HG03196 (cell line): ENCODE data around the gene FCRLA.
"Not testable (repeated sequence)": the region's sequence is repeated elsewhere in the genome, so short reads cannot be mapped to it uniquely, and the experiment has no call there.

Experiments
- ATAC-seq: cut with Tn5 transposase; IDR thresholded peaks from one replicate; pipeline ENCODE4 v1.9.1; 2021; ENCODE audit not compliant: unreplicated experiment

FCRLA gene

GRCh38 chr1:161706482-161707347 is at the start of gene FCRLA:
TSS of gene FCRLA (plus strand) at chr1:161707229. CDS start at chr1:161707265, 36 bp downstream.
- peak; percentile 67 for ATAC-seq

DNA sequence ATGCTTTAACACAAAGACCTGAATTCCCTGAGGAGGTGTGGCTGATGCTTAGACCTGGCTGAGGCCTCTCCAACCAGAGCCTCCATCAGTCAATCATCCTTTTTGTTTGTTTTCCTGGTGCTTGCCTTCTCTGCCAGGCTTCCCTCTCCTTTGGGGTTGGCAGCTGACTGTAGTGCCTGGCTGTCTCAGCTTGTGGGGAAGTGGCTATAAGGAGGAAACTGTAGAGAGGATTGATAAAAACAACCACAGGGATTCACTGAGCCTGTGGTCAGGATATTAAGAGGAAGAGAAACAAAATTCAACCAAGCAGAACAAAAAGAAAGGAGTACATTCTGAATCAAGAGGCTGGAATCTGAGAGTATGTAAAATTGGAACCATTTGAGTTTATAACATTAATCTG is 48.5 kb upstream of the FCRLA start:
- not testable (repeated sequence) for ATAC-seq

DNA sequence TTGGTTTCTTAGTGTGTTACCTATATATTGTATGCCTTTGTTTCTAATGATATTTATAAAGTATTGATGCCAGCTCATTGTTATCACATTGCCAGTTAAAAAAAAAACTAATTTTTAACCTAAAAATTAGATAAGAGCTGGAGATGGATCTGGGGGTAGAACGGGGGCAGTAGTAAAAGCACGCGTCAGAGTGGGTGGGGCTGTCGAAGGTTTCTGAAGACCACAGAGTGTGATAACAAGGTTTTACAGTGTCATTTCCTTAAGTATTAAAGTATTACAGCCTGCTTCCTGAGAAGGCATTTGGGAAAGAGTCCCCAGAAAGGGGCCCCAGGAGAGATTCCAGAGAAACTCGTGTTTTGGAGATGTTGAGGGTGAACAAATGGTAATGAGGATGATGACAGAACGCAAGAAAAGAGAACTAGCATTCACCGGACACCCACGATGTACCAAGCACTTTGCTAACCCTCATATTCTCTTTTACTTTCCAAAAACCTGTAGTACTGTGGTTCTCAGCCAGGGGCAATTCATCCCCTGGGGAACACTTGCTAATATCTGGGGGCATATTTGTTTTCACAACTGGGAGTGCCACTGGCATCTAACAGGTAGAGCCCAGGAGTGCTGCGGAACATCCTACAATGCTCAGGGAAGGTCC is 45.2 kb upstream of the FCRLA start:
- ATAC-seq: not testable (repeated sequence)

DNA sequence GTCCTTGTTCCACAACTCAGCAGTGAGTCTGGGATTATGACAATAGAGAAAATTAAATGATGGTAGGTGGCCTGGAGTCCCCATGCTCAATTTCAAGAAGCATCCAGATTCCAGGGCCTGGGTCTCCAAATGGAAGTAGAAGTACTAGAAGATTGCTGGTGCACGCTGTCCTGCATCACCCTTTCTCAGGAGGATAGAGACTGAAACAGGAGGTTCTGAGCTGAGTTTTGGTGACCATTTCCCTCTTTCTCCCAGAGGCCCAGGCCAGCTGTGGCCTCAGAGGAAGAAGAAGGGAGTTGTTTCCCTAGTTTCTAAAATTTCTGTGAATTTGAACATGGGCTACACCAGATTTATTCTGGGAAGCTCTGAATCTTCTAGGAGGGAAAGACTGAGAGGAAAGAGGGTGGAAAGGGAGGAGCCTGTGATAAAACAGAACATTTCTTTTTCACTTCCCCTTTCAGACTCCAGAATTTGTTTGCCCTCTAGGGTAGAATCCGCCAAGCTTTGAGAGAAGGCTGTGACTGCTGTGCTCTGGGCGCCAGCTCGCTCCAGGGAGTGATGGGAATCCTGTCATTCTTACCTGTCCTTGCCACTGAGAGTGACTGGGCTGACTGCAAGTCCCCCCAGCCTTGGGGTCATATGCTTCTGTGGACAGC is 44.2 kb upstream of the FCRLA start, which contains the start of gene FCGR2B:
FCGR2B (plus strand) TSS at position 460 of the 656 bp plus-strand sequence; CDS start at position 559, 99 bp downstream.
- ATAC-seq: peak; percentile 67

DNA sequence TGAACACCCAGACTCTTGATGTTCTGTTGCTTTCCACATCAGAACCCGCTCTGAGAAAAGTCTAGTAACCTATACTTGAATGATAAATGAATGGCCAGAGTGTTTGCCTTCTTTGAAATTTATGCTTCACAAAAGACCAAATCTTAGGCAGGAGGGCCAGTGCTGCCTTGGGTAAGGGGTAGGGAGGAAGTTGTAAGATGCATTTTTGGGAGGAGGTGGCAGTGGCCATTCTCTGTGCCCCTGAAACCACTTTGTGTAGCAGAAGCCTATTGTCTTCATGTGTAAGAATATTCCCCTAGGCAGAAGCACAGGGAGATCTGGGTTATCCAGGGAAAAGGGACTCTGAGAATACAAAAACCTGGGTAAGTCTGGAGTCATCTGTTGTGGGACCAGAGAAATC is 43.5 kb upstream of the FCRLA start:
- ATAC-seq: not testable (repeated sequence)

GRCh38 chr1:161664689-161665088 is 42.3 kb upstream of the FCRLA start:
- ATAC-seq: not testable (repeated sequence)

- ATAC-seq: not testable (repeated sequence)
These were observed 35.7 kb upstream of the FCRLA start for GRCh38 chr1:161671045-161672020.

DNA sequence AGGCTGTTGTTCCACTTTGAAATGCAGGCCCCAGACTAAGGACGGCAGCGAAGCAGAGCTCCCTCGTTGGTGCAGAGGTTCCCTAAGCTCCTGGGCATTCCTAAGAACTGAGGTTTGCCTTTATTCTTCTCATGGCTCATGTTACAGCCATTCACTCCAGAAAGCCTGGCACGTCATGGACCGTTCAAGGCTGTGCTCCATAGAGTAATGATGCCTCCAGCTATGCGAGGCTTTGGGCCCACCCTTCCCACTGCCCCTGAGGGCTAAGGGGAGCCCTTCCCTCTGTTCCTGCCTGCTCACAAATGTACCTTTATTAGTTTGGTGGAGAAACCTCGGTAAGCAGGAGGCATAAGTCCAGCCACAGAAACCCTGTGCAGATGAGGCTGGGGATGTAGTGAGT is 33.6 kb upstream of the FCRLA start:
- not testable (repeated sequence) for ATAC-seq

DNA sequence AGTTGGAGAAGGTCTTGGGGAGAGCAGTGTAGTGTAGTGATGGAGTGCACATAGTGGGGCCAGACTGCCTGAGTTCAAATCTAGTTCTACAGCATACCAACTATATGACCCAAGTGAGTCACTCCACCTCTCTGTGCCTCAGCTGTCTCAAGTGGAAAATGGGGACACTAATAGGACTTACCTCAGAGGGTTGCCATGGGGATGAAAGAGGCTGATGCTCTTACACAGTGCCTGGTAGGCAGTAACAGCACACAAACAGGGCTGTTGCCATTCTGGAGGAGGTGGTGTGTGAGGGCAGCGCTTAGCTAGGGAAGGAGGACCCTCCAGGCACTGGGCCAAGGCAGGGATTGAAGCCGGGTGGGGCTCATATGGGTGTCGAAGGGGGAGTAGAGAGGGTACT is 32.6 kb upstream of the FCRLA start:
- not testable (repeated sequence) for ATAC-seq

GRCh38 chr1:161674908-161675307 is 32.1 kb upstream of the FCRLA start:
- not testable (repeated sequence) for ATAC-seq

- no peak for ATAC-seq
These were observed 30.6 kb upstream of the FCRLA start for GRCh38 chr1:161676441-161676840.

DNA sequence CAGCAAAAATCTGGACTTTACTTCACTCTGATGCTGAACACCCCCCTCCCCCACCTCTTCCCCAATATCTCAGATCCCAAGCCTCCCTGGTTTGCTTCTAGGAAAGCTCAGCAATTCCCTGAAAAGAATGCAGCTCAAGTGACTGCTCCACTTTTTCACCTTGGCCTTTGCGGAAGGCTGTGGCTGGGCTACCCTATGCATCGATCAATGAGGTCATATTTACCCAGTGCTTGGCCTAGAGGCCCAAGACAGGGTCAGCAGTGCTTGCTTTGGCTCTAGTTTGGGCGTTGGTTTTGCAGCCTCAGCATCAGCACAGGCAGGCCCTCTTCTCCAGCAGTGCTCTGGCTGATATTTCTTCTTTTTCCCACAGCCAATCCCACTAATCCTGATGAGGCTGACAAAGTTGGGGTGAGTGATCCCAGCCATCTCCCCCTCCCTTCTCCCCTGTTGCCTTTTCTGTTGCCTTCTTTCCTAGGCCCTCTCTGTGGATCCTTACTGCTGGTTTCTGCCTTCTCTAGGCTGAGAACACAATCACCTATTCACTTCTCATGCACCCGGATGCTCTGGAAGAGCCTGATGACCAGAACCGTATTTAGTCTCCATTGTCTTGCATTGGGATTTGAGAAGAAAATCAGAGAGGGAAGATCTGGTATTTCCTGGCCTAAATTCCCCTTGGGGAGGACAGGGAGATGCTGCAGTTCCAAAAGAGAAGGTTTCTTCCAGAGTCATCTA is 29.9 kb upstream of the FCRLA start:
- no peak for ATAC-seq

GRCh38 chr1:161678500-161678899 is 28.5 kb upstream of the FCRLA start:
- no peak for ATAC-seq

- ATAC-seq: no peak
These were observed 25.1 kb upstream of the FCRLA start for GRCh38 chr1:161681879-161682278.

GRCh38 chr1:161688946-161689345 is 18.1 kb upstream of the FCRLA start:
- ATAC-seq: no peak

- ATAC-seq: no peak
These were observed 15.2 kb upstream of the FCRLA start for GRCh38 chr1:161691846-161692245.

- not testable (repeated sequence) for ATAC-seq
These were observed 13.9 kb upstream of the FCRLA start for GRCh38 chr1:161693020-161693712.

DNA sequence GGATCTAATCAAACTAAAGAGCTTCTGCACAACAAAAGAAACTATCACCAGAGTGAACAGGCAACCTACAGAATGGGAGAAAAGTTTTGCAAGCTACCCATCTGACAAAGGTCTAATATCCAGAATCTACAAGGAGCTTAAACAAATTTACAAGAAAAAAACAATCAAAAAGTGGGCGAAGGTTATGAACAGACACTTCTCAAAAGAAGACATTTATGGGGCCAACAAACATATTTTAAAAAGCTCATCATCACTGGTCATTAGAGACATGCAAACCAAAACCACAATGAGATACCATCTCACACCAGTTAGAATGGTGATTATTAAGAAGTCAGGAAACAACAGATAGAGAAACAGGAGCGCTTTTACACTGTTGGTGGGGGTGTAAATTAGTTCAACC is 8.7 kb upstream of the FCRLA start:
- ATAC-seq: not testable (repeated sequence)

DNA sequence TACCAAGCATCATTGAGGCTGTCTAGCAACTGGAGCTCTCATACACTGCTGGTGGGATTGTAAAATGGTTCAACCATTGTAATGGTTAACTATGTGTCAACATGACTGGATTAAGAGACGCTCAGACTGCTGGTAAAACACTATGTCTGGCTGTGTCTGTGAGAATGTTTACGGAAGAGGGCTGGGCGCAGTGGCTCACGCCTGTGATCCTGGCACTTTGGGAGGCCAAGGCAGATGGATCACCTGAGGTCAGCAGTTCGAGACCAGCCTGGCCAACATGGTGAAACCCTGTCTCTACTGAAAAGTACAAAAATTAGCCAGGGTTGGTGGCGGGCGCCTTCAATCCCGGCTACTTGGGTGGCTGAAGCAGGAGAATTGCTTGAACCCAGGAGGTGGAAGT is 4.8 kb upstream of the FCRLA start:
- ATAC-seq: no peak
